ENCODE data around the gene AMMECR1.

Gene AMMECR1

GRCh38 chrX:110183314-110183713, 134.6 kb downstream of the AMMECR1 start:
- H3K79me2 ChIP-seq, result no peaks in the 10 kb centered on the region
- H3K4me1 ChIP-seq, result no peaks in the 10 kb centered on the region
- no peaks in the 10 kb centered on the region for H3K27me3 ChIP-seq (ENCODE audit: control insufficient read depth, insufficient read depth, low read length)
- H3K4me3 ChIP-seq (ENCODE audit: low read depth, low read length), result no peak overlapping the region
- TF ChIP-seq CTCF (IDR thresholded peaks at IDR 0.05), result no peak
- H3K4me2 ChIP-seq (ENCODE audit: low read length), result no peak overlapping the region
- no peaks in the 10 kb centered on the region for H3K9me3 ChIP-seq (ENCODE audit: control insufficient read depth, low read length)
- H3K9ac ChIP-seq, result no peak overlapping the region
- H2AFZ ChIP-seq, result no peak overlapping the region
- H3K36me3 ChIP-seq (ENCODE audit: control insufficient read depth, insufficient read depth, low read length), result no peaks in the 10 kb centered on the region
- no peak overlapping the region for H3K27ac ChIP-seq

DNA sequence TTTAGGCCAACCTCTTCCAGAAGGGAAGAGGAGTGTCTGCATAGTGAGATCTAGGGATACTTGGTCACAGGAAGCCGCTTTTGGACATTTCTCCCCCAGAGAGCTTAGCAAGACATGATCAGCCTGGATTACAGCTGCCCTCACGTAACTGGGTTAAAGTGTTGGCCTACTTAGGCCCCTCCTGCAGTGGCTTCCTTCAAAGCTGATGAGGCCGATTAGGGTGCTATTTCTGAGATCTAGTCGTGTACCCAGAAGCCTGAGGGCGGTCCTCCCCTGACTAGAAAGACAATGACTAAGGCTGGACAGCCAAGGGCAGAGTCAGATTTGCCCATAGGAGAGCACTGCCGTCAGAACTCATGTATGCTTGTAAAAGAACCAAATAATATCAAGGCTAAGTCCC, 135.0 kb downstream of the AMMECR1 start:
- no peak overlapping the region for H3K4me2 ChIP-seq (ENCODE audit: low read length)
- no peaks in the 10 kb centered on the region for H3K27me3 ChIP-seq (ENCODE audit: control insufficient read depth, insufficient read depth, low read length)
- no peaks in the 10 kb centered on the region for H3K79me2 ChIP-seq
- H3K36me3 ChIP-seq (ENCODE audit: control insufficient read depth, insufficient read depth, low read length), result no peaks in the 10 kb centered on the region
- no peak overlapping the region for H3K9ac ChIP-seq
- H2AFZ ChIP-seq, result no peak overlapping the region
- no peak overlapping the region for H3K27ac ChIP-seq
- no peaks in the 10 kb centered on the region for H3K9me3 ChIP-seq (ENCODE audit: control insufficient read depth, low read length)
- no peak for TF ChIP-seq CTCF (IDR thresholded peaks at IDR 0.05)
- H3K4me3 ChIP-seq (ENCODE audit: low read depth, low read length), result no peak overlapping the region
- no peaks in the 10 kb centered on the region for H3K4me1 ChIP-seq

DNA sequence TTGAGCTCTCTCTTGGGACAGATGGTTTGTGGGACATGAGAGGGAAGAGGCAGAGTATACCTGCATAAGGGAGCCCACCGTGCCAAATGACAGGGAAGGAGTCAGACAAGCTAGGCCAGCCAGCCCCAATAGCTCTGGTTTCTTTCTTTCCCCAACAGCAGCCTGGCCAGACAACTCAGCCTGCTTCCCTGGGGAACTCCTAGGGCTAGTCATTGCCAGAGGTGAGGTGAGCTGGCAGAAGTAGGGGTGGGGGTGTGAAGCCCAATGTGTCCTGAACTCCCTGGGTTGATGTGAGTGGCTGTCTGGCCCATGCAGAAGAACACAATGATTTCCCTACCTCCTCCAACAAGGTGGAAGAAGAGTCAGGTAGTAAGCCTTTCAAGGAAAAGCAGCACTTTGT, 135.5 kb downstream of the AMMECR1 start:
- Histone ChIP-seq H3K4me3 (ENCODE audit: low read depth, low read length) (no peak overlapping the region), H2AFZ (no peak overlapping the region), H3K9ac (no peak overlapping the region), H3K79me2 (no peaks in the 10 kb centered on the region), H3K4me1 (no peaks in the 10 kb centered on the region), H3K27me3 (ENCODE audit: control insufficient read depth, insufficient read depth, low read length) (no peaks in the 10 kb centered on the region), H3K4me2 (ENCODE audit: low read length) (no peak overlapping the region), H3K27ac (no peak overlapping the region), H3K9me3 (ENCODE audit: control insufficient read depth, low read length) (no peaks in the 10 kb centered on the region), H3K36me3 (ENCODE audit: control insufficient read depth, insufficient read depth, low read length) (no peaks in the 10 kb centered on the region)
- TF ChIP-seq CTCF (IDR thresholded peaks at IDR 0.05), result no peak

GRCh38 chrX:110181459-110182137, 136.3 kb downstream of the AMMECR1 start:
- Histone ChIP-seq H3K27ac (no peak overlapping the region), H2AFZ (no peak overlapping the region), H3K4me3 (ENCODE audit: low read depth, low read length) (no peak overlapping the region), H3K4me1 (no peaks in the 10 kb centered on the region), H3K9ac (no peak overlapping the region), H3K9me3 (ENCODE audit: control insufficient read depth, low read length) (no peaks in the 10 kb centered on the region), H3K79me2 (no peaks in the 10 kb centered on the region), H3K4me2 (ENCODE audit: low read length) (no peak overlapping the region), H3K36me3 (ENCODE audit: control insufficient read depth, insufficient read depth, low read length) (no peaks in the 10 kb centered on the region), H3K27me3 (ENCODE audit: control insufficient read depth, insufficient read depth, low read length) (no peaks in the 10 kb centered on the region)
- no peak for TF ChIP-seq CTCF (IDR thresholded peaks at IDR 0.05)

- Histone ChIP-seq H3K9me3 (ENCODE audit: control insufficient read depth, low read length) (no peaks in the 10 kb centered on the region), H3K36me3 (ENCODE audit: control insufficient read depth, insufficient read depth, low read length) (no peaks in the 10 kb centered on the region), H3K4me3 (ENCODE audit: low read depth, low read length) (no peak overlapping the region), H3K4me1 (no peaks in the 10 kb centered on the region), H3K27ac (no peak overlapping the region), H3K4me2 (ENCODE audit: low read length) (no peak overlapping the region), H3K27me3 (ENCODE audit: control insufficient read depth, insufficient read depth, low read length) (no peaks in the 10 kb centered on the region), H3K79me2 (no peaks in the 10 kb centered on the region), H2AFZ (no peak overlapping the region), H3K9ac (no peak overlapping the region)
- no peak for TF ChIP-seq CTCF (IDR thresholded peaks at IDR 0.05)
Measured at GRCh38 chrX:110180928-110181310, 137.0 kb downstream of the AMMECR1 start.
